ENCODE measurements around the gene SCFD2. TPM values are rescaled to one million over a fixed set of nuclear protein-coding genes. Genes with fewer than 3 reads are reported as not detected.

SCFD2 gene
- total RNA-seq, 1 donor from 2014 or later, result 13.2 TPM

DNA sequence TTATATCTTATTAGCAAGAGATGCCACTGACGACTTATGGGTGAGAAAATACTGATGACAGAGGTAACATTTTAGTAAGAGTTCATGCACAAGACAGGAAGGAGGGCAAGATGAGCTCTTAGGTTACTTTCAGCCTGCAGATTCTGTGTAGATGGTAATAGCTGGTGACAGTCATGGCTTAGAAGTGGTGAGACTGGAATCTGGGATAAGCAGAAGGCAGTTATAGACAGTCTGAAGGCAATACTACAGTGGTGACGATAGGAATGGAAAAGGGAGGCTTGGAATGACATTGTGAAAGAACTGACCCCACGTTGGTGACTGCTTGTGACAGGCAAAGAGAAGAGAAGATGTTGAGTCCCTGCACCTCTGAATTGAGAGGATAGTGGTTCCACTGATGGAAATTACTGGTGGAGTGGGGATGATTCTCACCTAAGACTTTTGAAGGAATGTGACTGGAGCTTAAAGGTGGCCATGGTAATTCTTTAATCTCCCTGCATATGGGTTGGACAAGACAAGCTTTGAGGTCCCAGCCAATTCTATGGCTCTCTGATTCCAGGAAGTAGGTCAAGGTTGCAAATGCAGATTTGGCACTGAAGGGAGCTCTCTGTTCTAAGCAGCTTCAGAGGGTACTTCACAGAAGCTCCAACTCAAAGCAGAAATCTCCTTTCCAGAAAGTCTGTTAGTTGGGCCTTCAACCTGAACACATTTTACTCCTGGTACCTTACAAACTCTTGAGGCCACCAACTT, 404.0 kb downstream of the SCFD2 start:
- TF ChIP-seq CTCF (IDR thresholded peaks at IDR 0.05), result no peak
- no peaks in the 10 kb centered on the region for H3K4me1 ChIP-seq

DNA sequence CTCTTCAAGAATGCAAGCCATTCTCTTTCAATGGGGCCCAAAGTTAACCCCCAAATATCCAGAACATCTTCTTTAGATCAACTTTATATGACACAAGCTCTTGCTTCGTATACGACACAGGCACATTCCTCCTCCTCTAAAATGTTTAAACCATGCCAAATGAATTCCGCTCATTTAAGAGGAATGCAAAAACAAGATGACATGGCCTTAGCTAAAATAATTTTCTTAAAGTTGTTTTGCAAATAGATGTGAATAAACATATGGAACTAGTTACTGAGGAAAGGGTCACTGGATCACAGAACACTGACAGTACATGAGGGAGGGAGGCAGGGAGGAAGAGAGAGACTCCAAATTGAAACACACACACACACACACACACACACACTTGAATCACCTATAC, 406.3 kb downstream of the SCFD2 start:
- no peak for TF ChIP-seq CTCF (IDR thresholded peaks at IDR 0.05)
- Histone ChIP-seq H3K4me3 (no peak overlapping the region), H3K27me3 (ENCODE audit: low read depth) (no peaks in the 10 kb centered on the region), H3K9me3 (no peaks in the 10 kb centered on the region), H3K4me1 (no peaks in the 10 kb centered on the region), H3K36me3 (no peaks in the 10 kb centered on the region), H3K27ac (no peak overlapping the region)
- DNase-seq, result no peak
- ATAC-seq, result no peak
- intact Hi-C loops (cut with DNase I), result no loop called here

More for the DNA sequence above, 404.0 kb downstream of the SCFD2 start:
- ATAC-seq, result no peak
- intact Hi-C loops (cut with DNase I), result no loop called here
- no peaks in the 10 kb centered on the region for H3K36me3 ChIP-seq
- H3K27me3 ChIP-seq (ENCODE audit: low read depth), result no peaks in the 10 kb centered on the region
- H3K27ac ChIP-seq, result no peak overlapping the region
- no peaks in the 10 kb centered on the region for H3K9me3 ChIP-seq
- no peak overlapping the region for H3K4me3 ChIP-seq
- no peak for DNase-seq

DNA sequence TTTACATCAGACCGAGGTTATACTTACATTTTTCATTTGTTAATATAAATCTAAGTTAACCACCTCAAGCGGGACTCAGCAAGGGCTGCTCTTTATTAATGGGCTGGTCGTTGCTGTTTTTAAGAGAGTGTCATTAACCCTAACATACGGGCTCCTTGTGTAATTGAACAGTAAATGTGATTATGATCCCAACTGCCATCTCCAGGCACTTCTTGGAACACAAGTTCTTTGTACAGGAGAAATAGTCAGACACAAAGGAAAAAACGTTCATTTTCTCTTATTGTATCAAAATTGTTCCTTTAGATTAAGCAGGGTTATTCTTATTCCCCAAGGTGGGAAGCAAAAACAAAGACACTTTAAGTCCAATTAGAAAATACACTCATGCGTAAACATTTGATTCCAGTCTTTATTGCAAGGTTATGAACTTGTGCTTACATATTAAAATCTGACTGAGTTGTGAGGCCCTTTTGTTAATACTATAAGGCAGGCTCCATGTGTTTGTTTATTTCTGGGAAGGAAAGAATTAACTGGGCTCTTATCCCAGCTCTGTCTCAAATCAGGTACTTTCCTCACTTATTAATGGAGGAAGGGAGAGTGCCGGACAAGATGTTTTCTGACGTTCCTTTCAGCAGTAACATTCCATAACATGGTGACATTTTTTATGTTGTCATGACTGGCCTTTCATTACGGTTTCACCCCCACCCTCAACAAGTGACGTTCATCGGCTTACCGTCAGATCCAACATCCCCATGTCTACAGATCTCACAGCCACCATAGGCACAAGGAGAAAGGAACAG, 407.8 kb downstream of the SCFD2 start:
- DNase-seq (no peak), ATAC-seq (peak in 1 of 2 donors; percentile 23)
- no peaks in the 10 kb centered on the region for H3K9me3 ChIP-seq
- no peak overlapping the region for H3K4me3 ChIP-seq
- no peaks in the 10 kb centered on the region for H3K36me3 ChIP-seq
- no peak overlapping the region for H3K27ac ChIP-seq
- H3K4me1 ChIP-seq, result no peaks in the 10 kb centered on the region
- no peak for TF ChIP-seq CTCF (IDR thresholded peaks at IDR 0.05)
- no peaks in the 10 kb centered on the region for H3K27me3 ChIP-seq (ENCODE audit: low read depth)
- intact Hi-C loops (cut with DNase I), result no loop called here

DNA sequence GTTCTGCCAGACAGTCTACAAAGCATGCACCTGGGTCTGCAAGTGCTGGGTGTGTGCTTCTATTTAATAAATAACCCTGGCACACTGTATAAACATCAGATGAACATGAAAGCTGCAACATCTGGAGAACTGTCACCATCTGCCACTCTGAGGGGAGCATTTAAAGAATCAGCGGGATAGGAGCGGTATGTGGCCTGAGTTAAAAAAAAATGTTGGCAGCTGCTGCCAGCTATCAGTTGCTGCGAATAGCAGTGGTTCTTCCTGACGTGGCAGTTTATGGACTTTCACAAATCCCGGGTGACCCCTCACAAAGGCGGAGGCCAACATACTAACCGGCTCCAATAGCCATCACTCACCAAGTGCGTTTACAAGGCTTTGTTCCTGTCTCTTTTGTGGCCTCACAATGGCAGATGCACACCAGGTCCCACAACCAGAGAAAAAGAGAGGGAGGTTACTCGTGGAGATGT, 408.6 kb downstream of the SCFD2 start:
- ATAC-seq, result peak in 1 of 2 donors; percentile 9
- H3K4me1 ChIP-seq, result no peaks in the 10 kb centered on the region

GRCh38 chr4:52956691-52957090, 409.2 kb downstream of the SCFD2 start:
- H3K9me3 ChIP-seq, result no peaks in the 10 kb centered on the region
- intact Hi-C loops (cut with DNase I), result no loop called here
- TF ChIP-seq CTCF (IDR thresholded peaks at IDR 0.05), result no peak

More for the DNA sequence above, 408.6 kb downstream of the SCFD2 start:
- no peak for TF ChIP-seq CTCF (IDR thresholded peaks at IDR 0.05)
- no peaks in the 10 kb centered on the region for H3K36me3 ChIP-seq
- no peak overlapping the region for H3K27ac ChIP-seq
- H3K9me3 ChIP-seq, result no peaks in the 10 kb centered on the region
- no peak overlapping the region for H3K4me3 ChIP-seq
- DNase-seq, result no peak
- H3K27me3 ChIP-seq (ENCODE audit: low read depth), result no peaks in the 10 kb centered on the region
- intact Hi-C loops (cut with DNase I), result no loop called here

More at GRCh38 chr4:52956691-52957090, 409.2 kb downstream of the SCFD2 start:
- Histone ChIP-seq H3K27ac (no peak overlapping the region), H3K4me3 (no peak overlapping the region), H3K27me3 (ENCODE audit: low read depth) (no peaks in the 10 kb centered on the region), H3K36me3 (no peaks in the 10 kb centered on the region), H3K4me1 (no peaks in the 10 kb centered on the region)
- ATAC-seq (no peak), DNase-seq (no peak)

Measured in lower lobe of right lung (tissue), 2 donors.